Gastrocnemius medialis (tissue), 4 donors: ENCODE data around the gene RPGR.

ENCODE experiments used
- POLR2A ChIP-seq, 2 donors: fragments of 450-650 bp; IDR thresholded peaks; one replicate each; pipeline ENCODE4 v1.6.1; 2017; ENCODE audit warnings: antibody characterized with exemption in 2 of 2, mild to moderate bottlenecking in 2 of 2, moderate library complexity in 2 of 2
- TF ChIP-seq, protein P1 (sequence below), 5 experiments: fragments of 450-650 bp in 3 of 5; fragments of 200-600 bp in 2 of 5; sonication (generic) in 2 of 5; IDR thresholded peaks in 4 of 5; conservative IDR thresholded peaks in 1 of 5; 1 replicate in 4 of 5; 2 replicates in 1 of 5; pipeline ENCODE4 v1.5.1; 2016 to 2019; ENCODE audit warnings: antibody characterized with exemption in 5 of 5, mild to moderate bottlenecking in 3 of 5, moderate library complexity in 3 of 5

DNA sequence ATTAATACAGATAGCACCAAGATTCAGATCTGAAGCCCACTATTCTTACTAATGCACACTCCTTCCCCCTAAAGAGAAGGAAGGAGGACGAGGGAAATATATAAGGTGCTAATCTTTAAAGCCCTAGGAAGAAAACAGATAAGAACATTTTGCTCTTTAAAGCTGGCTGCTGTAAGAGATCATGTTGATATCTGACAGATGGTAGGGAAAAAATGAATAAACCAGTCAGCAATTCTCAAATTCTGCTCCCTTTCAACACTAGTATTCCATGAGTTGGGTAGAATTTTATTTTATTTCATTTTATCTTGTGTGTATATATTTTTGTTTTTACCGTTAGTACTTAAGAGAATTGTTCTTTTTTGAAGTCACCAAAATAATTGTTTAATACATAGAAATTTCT is 44.3 kb upstream of the RPGR start:
- TF ChIP-seq, protein P1, sequence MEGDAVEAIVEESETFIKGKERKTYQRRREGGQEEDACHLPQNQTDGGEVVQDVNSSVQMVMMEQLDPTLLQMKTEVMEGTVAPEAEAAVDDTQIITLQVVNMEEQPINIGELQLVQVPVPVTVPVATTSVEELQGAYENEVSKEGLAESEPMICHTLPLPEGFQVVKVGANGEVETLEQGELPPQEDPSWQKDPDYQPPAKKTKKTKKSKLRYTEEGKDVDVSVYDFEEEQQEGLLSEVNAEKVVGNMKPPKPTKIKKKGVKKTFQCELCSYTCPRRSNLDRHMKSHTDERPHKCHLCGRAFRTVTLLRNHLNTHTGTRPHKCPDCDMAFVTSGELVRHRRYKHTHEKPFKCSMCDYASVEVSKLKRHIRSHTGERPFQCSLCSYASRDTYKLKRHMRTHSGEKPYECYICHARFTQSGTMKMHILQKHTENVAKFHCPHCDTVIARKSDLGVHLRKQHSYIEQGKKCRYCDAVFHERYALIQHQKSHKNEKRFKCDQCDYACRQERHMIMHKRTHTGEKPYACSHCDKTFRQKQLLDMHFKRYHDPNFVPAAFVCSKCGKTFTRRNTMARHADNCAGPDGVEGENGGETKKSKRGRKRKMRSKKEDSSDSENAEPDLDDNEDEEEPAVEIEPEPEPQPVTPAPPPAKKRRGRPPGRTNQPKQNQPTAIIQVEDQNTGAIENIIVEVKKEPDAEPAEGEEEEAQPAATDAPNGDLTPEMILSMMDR (IDR thresholded peaks at IDR 0.05 in 4 of 5, conservative IDR thresholded peaks at IDR 0.05 in 1 of 5): no peak
- no peak for TF ChIP-seq POLR2A (IDR thresholded peaks at IDR 0.05)
